Smooth muscle cell of the umbilical artery (primary cell): Measurements from ENCODE around the gene RASAL3. TPM values are rescaled to one million over a fixed set of nuclear protein-coding genes. Genes with fewer than 3 reads are reported as not detected.

ENCODE experiments used
- total RNA-seq: library from RNA; depleted of rRNA; stranded (reverse); fragments of >200 nt; gene quantifications from 2 replicates; pipeline ENCODE4 v1.2.3, GENCODE V29; 2014

Gene RASAL3
- total RNA-seq = under 0.01 TPM in 1 of 2 replicates, not detected in the other

GRCh38 chr19:15464394-15465385, at the start of gene RASAL3:
Gene RASAL3, minus strand, starts transcription at chr19:15464544. Its CDS starts 186 bp downstream, at chr19:15464358.

GRCh38 chr19:15508035-15508710, 43.8 kb upstream of the RASAL3 start, which contains the start of gene CYP4F22:
Gene CYP4F22, plus strand, starts transcription at chr19:15508525. Its CDS starts 16,812 bp downstream, at chr19:15525337.

DNA sequence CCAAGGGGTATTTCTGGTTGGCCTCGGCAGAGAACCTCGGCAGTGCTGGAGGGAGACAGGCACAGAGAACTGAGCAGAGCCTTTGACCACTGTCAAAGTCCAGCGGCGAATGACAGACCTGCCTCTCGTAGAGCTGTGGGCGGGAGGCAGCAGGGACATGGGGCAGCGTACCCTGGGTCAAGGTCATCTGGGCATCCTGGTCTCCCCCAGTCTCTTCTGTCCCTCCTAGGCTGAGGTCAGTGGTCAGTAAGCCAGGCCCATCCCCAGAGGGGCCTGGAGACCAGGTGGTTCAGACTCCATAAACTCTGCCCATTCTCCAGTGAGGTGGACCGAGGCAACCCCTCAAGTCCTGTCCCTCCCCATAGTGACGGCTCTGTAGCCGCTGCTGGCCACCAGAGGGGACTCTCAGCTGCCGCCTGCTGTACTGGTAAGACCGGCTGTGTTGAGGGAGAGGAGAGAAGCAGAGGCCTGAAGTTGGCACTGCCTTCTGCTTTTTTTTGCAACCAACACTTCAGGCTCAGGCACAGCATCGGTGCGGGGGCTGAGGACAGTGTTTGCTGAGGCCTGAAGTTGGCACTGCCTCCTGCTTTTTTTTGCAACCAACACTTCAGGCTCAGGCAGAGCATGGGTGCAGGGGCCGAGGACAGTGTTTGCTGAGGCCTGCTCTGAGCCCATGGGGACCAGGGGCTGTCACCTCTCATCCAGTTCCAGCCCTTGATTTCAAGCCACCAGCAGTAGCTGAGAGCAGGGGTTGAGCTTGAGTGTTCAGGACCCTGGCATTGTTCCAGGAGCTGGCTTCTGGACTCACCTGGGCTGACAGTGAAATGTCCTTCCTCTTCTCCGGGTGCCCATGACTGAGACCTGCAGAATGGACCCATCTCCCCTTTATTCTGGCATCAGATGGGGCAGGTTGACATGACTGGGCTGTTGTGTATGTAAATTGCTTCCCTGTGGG, 15.3 kb upstream of the RASAL3 start, which contains the start of gene PGLYRP2:
PGLYRP2 (minus strand) TSS at position 111 of the 955 bp plus-strand sequence. CDS start 130 bp downstream, outside the sequence.

DNA sequence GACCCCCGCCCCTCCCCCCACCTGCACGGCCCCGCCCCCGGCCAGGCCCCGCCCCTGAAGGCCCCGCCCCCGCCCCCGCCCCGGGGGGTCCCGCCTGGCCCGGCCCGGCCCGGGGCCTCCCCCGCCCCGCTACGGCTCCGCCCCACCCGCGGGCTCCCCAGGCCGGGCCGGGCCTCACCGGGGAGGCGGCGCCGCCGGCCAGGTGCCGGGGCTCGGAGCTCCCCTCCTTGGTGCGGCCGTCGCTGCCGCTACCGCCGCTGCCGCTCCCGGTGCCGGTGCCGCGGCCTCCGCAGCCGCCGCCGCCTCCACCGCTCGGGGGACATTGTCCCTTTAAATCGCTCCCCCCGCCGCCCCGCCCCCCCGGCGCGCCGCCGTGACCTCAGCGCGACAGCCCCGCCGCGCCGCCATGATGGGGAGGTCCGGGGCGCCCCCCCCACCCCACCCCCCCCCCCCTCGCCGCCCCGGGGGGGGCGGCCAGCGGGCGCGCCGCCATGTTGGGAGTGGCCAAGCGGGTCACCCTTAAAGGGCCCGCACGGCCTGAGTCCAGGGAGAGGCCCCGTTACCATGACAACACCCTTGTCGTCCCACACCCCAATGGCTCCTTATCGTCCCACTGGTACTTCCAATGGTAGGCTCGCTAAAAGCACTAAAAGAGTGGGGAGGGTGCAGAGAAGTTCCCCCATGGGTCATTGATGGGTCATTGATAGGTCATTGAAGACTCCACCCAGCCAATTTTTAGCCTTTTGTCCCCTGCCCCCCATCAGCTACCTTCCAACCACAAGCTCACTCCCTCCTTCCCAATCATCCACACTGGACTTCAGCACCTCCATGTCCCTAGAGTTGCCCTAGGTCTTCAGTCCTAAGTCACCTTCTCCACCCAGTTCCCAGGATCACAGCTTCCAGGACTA, 14.5 kb downstream of the RASAL3 start, which contains the start of gene WIZ:
WIZ (minus strand) TSS at position 337 of the 908 bp plus-strand sequence. CDS start 1,649 bp downstream, outside the sequence.

GRCh38 chr19:15418579-15419412, 45.5 kb downstream of the RASAL3 start, which contains the start of gene AKAP8L:
Gene AKAP8L, minus strand, starts transcription at chr19:15418988. Its CDS starts 65 bp downstream, at chr19:15418923.

Other genes with a start within 250 kb of the RASAL3 start
- gene EPHX3, start 232.1 kb downstream of the RASAL3 start, total RNA-seq = 0.09 TPM in 1 of 2 replicates, not detected in the other
- 20.2 and 28.6 TPM in 2 replicates for gene BRD4, start 132.0 kb downstream of the RASAL3 start, total RNA-seq
- gene AKAP8, start 84.8 kb downstream of the RASAL3 start, total RNA-seq = 11.6 and 15.8 TPM in 2 replicates
- 63.5 and 65.0 TPM in 2 replicates for gene AKAP8L, start 45.6 kb downstream of the RASAL3 start, total RNA-seq
- gene WIZ, start 14.6 kb downstream of the RASAL3 start, total RNA-seq = 7.1 and 18.7 TPM in 2 replicates
- not detected in 2 replicates for gene PGLYRP2, start 15.0 kb upstream of the RASAL3 start, total RNA-seq
- gene CYP4F22, start 44.0 kb upstream of the RASAL3 start, total RNA-seq = not detected in 2 replicates
- gene CYP4F8, start 150.7 kb upstream of the RASAL3 start, total RNA-seq = not detected in 2 replicates
- gene CYP4F3, start 176.4 kb upstream of the RASAL3 start, total RNA-seq = not detected in 2 replicates
- not detected in 2 replicates for gene CYP4F12, start 208.5 kb upstream of the RASAL3 start, total RNA-seq